Mucosa of descending colon (tissue), 3 donors: ENCODE data around the gene HAPLN1. TPM values are rescaled to one million over a fixed set of nuclear protein-coding genes. Genes with fewer than 3 reads are reported as not detected.

ENCODE experiments used
- ATAC-seq: fragments of 200-7000 bp; cut with Tn5 transposase; one replicate; pipeline ENCODE4 v1.9.1; 2020; ENCODE audit warnings: mild to moderate bottlenecking, moderate library complexity
- DNase-seq, 3 donors: peaks; one replicate each; pipeline ENCODE4 v3.0.0-alpha.2; 2020
- H3K36me3 ChIP-seq: fragments of 200-600 bp; one replicate; pipeline ENCODE4 v1.8.0; 2021; ENCODE audit warnings: low read depth, mild to moderate bottlenecking
- H3K4me1 ChIP-seq: fragments of 200-600 bp; one replicate; pipeline ENCODE4 v1.8.0; 2021; ENCODE audit warnings: low read depth, mild to moderate bottlenecking
- H3K4me3 ChIP-seq: fragments of 200-600 bp; one replicate; pipeline ENCODE4 v1.8.0; 2021; ENCODE audit warnings: mild to moderate bottlenecking
- H3K9me3 ChIP-seq: fragments of 200-600 bp; one replicate; pipeline ENCODE4 v1.8.0; 2021; ENCODE audit warnings: mild to moderate bottlenecking
- intact Hi-C, 2 donors: fragments of 100-400 bp; cut with DNase I in 1 of 2; cut with micrococcal nuclease in 1 of 2; formaldehyde crosslinking; loops; one replicate each; pipeline versions ENCODE4 v1.11.0 to v1.11.1; 2022; cut with DNase I, micrococcal nuclease
- total RNA-seq, 3 donors: library from RNA; stranded (reverse); fragmentation: NEBNext Ultra II Directional in 2 of 3; extraction: Animal tissue kit (Norgen Biotek cat#: 25700) in 2 of 3; gene quantifications; one replicate each; pipeline versions ENCODE4 v1.2.1 to v1.2.4, GENCODE V29; 2021 to 2023
- TF ChIP-seq, protein P1 (sequence below): fragments of 200-600 bp; IDR thresholded peaks from one replicate; pipeline ENCODE4 v1.8.0; 2022; ENCODE audit warnings: antibody characterized with exemption, mild to moderate bottlenecking
- donor health status: DM: no; HTN: no; CAD: no; lungs with moderate emphysema.
- donor health status: DM: no; HTN: no; CAD: no.
- donor health status: DM: no; HTN: yes; CAD: no.

The HAPLN1 gene
- total RNA-seq, 3 donors from 2014 or later = 0.93 to 9.6 (median 1.5) TPM

- Histone ChIP-seq H3K36me3 (no peaks in the 10 kb centered on the region), H3K4me3 (no peak overlapping the region), H3K4me1 (no peaks in the 10 kb centered on the region), H3K9me3 (no peaks in the 10 kb centered on the region)
- DNase-seq = no peak
- TF ChIP-seq, protein P1, sequence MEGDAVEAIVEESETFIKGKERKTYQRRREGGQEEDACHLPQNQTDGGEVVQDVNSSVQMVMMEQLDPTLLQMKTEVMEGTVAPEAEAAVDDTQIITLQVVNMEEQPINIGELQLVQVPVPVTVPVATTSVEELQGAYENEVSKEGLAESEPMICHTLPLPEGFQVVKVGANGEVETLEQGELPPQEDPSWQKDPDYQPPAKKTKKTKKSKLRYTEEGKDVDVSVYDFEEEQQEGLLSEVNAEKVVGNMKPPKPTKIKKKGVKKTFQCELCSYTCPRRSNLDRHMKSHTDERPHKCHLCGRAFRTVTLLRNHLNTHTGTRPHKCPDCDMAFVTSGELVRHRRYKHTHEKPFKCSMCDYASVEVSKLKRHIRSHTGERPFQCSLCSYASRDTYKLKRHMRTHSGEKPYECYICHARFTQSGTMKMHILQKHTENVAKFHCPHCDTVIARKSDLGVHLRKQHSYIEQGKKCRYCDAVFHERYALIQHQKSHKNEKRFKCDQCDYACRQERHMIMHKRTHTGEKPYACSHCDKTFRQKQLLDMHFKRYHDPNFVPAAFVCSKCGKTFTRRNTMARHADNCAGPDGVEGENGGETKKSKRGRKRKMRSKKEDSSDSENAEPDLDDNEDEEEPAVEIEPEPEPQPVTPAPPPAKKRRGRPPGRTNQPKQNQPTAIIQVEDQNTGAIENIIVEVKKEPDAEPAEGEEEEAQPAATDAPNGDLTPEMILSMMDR = no peak
- ATAC-seq = no peak
- intact Hi-C loops = no loop called here
Measured at GRCh38 chr5:83657807-83658525, 62.7 kb downstream of the HAPLN1 start.

- intact Hi-C loops = no loop called here
- ATAC-seq (no peak), DNase-seq (no peak)
- H3K9me3 ChIP-seq = no peaks in the 10 kb centered on the region
- H3K36me3 ChIP-seq = no peaks in the 10 kb centered on the region
- H3K4me3 ChIP-seq = no peak overlapping the region
- H3K4me1 ChIP-seq = no peaks in the 10 kb centered on the region
- TF ChIP-seq, protein P1 = no peak
Measured at GRCh38 chr5:83654427-83654994, 66.1 kb downstream of the HAPLN1 start.

- Histone ChIP-seq H3K9me3 (no peaks in the 10 kb centered on the region), H3K4me3 (no peak overlapping the region), H3K36me3 (no peaks in the 10 kb centered on the region), H3K4me1 (no peaks in the 10 kb centered on the region)
- TF ChIP-seq, protein P1 = no peak
- DNase-seq (no peak), ATAC-seq (no peak)
- intact Hi-C loops = no loop called here
Measured at GRCh38 chr5:83653669-83654068, 67.0 kb downstream of the HAPLN1 start.

DNA sequence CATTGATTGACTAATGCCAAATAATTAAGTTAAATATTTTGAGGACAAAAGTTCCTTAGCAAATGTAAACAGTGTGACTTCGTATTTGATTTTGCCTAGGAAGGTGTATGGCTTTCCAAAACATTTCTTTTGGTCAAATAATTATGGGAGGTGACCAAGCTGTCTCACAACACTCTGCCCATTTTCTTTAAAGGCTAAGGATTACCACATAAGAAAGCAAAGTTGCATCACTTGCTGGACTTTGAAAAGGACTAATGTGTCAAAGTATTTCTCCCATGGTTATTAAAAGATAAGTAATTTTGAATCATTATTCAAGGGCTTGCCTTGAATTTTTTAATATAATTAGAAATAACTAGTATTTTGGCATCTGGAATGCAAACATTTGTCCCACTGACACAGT lies 74.7 kb downstream of the HAPLN1 start:
- H3K4me1 ChIP-seq = no peaks in the 10 kb centered on the region
- H3K4me3 ChIP-seq = no peak overlapping the region
- no peak for ATAC-seq
- intact Hi-C loops = no loop called here
- no peaks in the 10 kb centered on the region for H3K9me3 ChIP-seq
- DNase-seq = no peak
- H3K36me3 ChIP-seq = no peaks in the 10 kb centered on the region
- TF ChIP-seq, protein P1 = no peak

DNA sequence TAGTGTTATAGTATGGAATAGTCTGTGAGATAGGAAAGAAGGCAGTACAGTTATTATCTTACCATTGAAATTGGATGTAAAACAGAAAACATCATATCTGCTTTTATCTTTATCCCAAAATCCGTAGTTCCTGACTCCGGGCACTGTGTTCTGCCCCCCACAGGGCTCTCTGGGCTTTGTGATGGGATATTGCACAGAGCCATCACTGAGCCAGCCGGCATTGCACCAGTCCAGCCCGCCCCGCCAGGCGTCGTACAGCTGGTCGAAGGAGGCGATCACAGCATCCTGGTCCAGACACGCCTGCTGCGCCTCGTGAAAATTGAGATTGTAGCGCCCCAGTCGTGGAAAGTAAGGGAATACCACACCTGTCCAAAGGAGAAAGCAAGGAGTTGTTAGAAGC lies 76.4 kb downstream of the HAPLN1 start:
- intact Hi-C loops = no loop called here
- H3K36me3 ChIP-seq = no peaks in the 10 kb centered on the region
- H3K9me3 ChIP-seq = no peaks in the 10 kb centered on the region

More for the DNA sequence above, 76.4 kb downstream of the HAPLN1 start:
- H3K4me1 ChIP-seq = no peaks in the 10 kb centered on the region
- no peak overlapping the region for H3K4me3 ChIP-seq
- TF ChIP-seq, protein P1 = no peak
- ATAC-seq (no peak), DNase-seq (no peak)
